ENCODE results near the gene NMT1. TPM values are rescaled to one million over a fixed set of nuclear protein-coding genes. Genes with fewer than 3 reads are reported as not detected.

NMT1 gene
- total RNA-seq (100 to 1,000 TPM in 2 of 7 donors, 10 to 100 TPM in 5; 49.7 to 108 (median 94.4) TPM), polyA plus RNA-seq (10 to 100 TPM; 37.5 to 58.7 (median 37.7) TPM)
- long read RNA-seq, donor 1, full-length matches to known transcripts = 4 of 11 reads
- long read RNA-seq, donor 1, partial matches to known transcripts = 7 of 11 reads
- long read RNA-seq, donor 1, other reads (novel, unspliced or antisense) = 0 of 11 reads
- long read RNA-seq, donor 2, full-length matches to known transcripts = 9 of 14 reads
- long read RNA-seq, donor 2, partial matches to known transcripts = 0 of 14 reads
- long read RNA-seq, donor 2, other reads (novel, unspliced or antisense) = 5 of 14 reads

GRCh38 chr17:45060797-45061605, at the start of gene NMT1:
Gene NMT1, plus strand, starts transcription at chr17:45061317. Its CDS starts 13 bp downstream, at chr17:45061330.
- peaks cover 31 to 71% (median 58%) of the 10 kb centered on the region in 6 donors for H3K4me1 ChIP-seq
- intact Hi-C loops (cut with DNase I; ENCODE audit: low total_unique reads) = no loop called here
- WGBS, 5 donors = 0% methylated on average over 27 to 50 of the region's 50 CpGs

DNA sequence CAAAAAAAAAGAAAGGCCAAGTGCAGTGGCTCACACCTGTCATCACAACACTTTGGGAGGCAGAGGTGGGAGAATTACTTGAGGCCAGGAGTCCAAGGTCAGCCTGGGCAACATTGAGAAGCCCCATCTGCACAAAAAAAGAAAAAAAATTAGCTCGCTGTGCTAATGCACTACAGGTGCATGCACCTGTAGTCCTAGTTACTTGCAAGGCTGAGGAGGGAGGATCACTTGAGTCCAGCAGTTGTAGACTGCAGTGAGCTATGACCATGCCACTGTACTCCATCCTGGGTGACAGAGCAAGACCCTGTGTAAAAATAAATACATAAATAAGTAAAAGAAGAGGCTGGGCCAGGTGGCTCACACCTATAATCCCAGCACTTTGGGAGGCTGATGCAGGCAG, 49.4 kb upstream of the NMT1 start:
- WGBS, 5 donors = 83 to 100% (median 95%) methylated on average over 1 of the region's 1 CpG
- TF ChIP-seq POLR2A (IDR thresholded peaks at IDR 0.05) (no peak), CTCF (IDR thresholded peaks at IDR 0.05 in 8 of 11, conservative IDR thresholded peaks at IDR 0.05 in 3 of 11) (no peak), POLR2AphosphoS5 (IDR thresholded peaks at IDR 0.05) (no peak)
- Histone ChIP-seq H3K27me3 (replicated peaks in 1 of 7) (peaks cover 0 to 11% (median 0%) of the 10 kb centered on the region in 7 donors), H3K4me1 (no peaks in the 10 kb centered on the region), H3K9me3 (no peaks in the 10 kb centered on the region), H3K27ac (no peak overlapping the region), H3K4me3 (no peak overlapping the region), H3K36me3 (no peaks in the 10 kb centered on the region)
- intact Hi-C loops (cut with DNase I; ENCODE audit: low total_unique reads) = no loop called here
- no peak for DNase-seq

More at GRCh38 chr17:45060797-45061605, at the start of gene NMT1:
- Histone ChIP-seq H3K27ac (peak within 1 kb of the TSS; percentile 88 to 97 (median 91)), H3K9me3 (no peaks in the 10 kb centered on the region), H3K4me3 (peak within 1 kb of the TSS; percentile 71 to 89 (median 80)), H3K27me3 (replicated peaks in 1 of 7) (no peaks in the 10 kb centered on the region), H3K36me3 (peaks cover 0 to 4% (median 0%) of the 10 kb centered on the region in 6 donors)
- peak; percentile 97 for DNase-seq
- TF ChIP-seq POLR2AphosphoS5 (IDR thresholded peaks at IDR 0.05) (peak; percentile 94 to 98 (median 95)), POLR2A (IDR thresholded peaks at IDR 0.05) (peak in 2 of 3 donors; percentile 51 to 61), CTCF (IDR thresholded peaks at IDR 0.05 in 8 of 11, conservative IDR thresholded peaks at IDR 0.05 in 3 of 11) (peak in 4 of 11 experiments; percentile 7 to 52 (median 21))

GRCh38 chr17:45013021-45013997, 47.8 kb upstream of the NMT1 start:
- no peak for DNase-seq
- intact Hi-C loops (cut with DNase I; ENCODE audit: low total_unique reads) = no loop called here

More at GRCh38 chr17:45013021-45013997, 47.8 kb upstream of the NMT1 start:
- H3K9me3 ChIP-seq = no peaks in the 10 kb centered on the region
- no peak overlapping the region for H3K27ac ChIP-seq
- H3K27me3 ChIP-seq (replicated peaks in 1 of 7) = peaks cover 0 to 14% (median 3%) of the 10 kb centered on the region in 7 donors
- 79 to 89% (median 81%) methylated on average over 13 to 17 of the region's 17 CpGs for WGBS, 5 donors
- no peak for TF ChIP-seq POLR2A (IDR thresholded peaks at IDR 0.05)
- no peak for TF ChIP-seq CTCF (IDR thresholded peaks at IDR 0.05 in 8 of 11, conservative IDR thresholded peaks at IDR 0.05 in 3 of 11)
- no peak for TF ChIP-seq POLR2AphosphoS5 (IDR thresholded peaks at IDR 0.05)
- H3K4me3 ChIP-seq = no peak overlapping the region
- H3K36me3 ChIP-seq = no peaks in the 10 kb centered on the region
- peaks cover 0 to 6% (median 3%) of the 10 kb centered on the region in 6 donors for H3K4me1 ChIP-seq

All from spleen (tissue), 13 donors.